ENCODE measurements around the gene CRTC1.

CRTC1 gene

GRCh38 chr19:18653853-18654252 lies 29.6 kb upstream of the CRTC1 start:
- no peak for TF ChIP-seq CTCF (IDR thresholded peaks at IDR 0.05; ENCODE audit: low read depth, low read length)
- no peak for DNase-seq (ENCODE audit: extremely low read depth, low read depth)

GRCh38 chr19:18654469-18654868 lies 29.0 kb upstream of the CRTC1 start:
- no peak for TF ChIP-seq CTCF (IDR thresholded peaks at IDR 0.05; ENCODE audit: low read depth, low read length)
- DNase-seq (ENCODE audit: extremely low read depth, low read depth) = no peak

GRCh38 chr19:18655173-18655844 lies 28.2 kb upstream of the CRTC1 start:
- TF ChIP-seq CTCF (IDR thresholded peaks at IDR 0.05; ENCODE audit: low read depth, low read length) = no peak

GRCh38 chr19:18656337-18657086 lies 27.0 kb upstream of the CRTC1 start:
- no peak for DNase-seq (ENCODE audit: extremely low read depth, low read depth)
- no peak for TF ChIP-seq CTCF (IDR thresholded peaks at IDR 0.05; ENCODE audit: low read depth, low read length)

More at GRCh38 chr19:18655173-18655844, 28.2 kb upstream of the CRTC1 start:
- no peak for DNase-seq (ENCODE audit: extremely low read depth, low read depth)

- no peak for TF ChIP-seq CTCF (IDR thresholded peaks at IDR 0.05; ENCODE audit: low read depth, low read length)
- DNase-seq (ENCODE audit: extremely low read depth, low read depth) = no peak
Measured at GRCh38 chr19:18657590-18658365, 25.7 kb upstream of the CRTC1 start.

- no peak for TF ChIP-seq CTCF (IDR thresholded peaks at IDR 0.05; ENCODE audit: low read depth, low read length)
- DNase-seq (ENCODE audit: extremely low read depth, low read depth) = no peak
Measured at GRCh38 chr19:18658366-18658855, 25.1 kb upstream of the CRTC1 start.

Measured in AG09319 (cell line).